ENCODE data around the gene ATXN10.

DNA sequence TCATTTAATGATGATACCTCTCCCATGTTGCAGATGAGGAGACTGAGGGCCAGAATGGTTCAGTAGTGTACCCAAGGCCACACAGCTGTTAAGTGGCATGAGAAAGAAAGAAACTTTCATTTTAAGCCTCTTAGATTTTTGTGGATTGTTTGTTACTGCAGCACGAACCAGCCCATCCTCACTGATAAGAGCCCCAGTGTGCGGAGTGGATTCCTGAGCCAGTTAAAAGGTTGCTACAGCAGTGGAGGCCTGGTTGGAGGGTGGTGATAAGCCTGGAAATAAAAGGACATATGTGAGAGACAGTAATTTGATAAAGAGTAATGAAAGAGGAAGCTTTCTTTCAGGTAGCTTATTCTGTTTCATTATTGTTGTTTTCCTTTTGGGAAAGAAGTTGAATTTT lies 89.0 kb downstream of the ATXN10 start:
- TF ChIP-seq, protein P1, sequence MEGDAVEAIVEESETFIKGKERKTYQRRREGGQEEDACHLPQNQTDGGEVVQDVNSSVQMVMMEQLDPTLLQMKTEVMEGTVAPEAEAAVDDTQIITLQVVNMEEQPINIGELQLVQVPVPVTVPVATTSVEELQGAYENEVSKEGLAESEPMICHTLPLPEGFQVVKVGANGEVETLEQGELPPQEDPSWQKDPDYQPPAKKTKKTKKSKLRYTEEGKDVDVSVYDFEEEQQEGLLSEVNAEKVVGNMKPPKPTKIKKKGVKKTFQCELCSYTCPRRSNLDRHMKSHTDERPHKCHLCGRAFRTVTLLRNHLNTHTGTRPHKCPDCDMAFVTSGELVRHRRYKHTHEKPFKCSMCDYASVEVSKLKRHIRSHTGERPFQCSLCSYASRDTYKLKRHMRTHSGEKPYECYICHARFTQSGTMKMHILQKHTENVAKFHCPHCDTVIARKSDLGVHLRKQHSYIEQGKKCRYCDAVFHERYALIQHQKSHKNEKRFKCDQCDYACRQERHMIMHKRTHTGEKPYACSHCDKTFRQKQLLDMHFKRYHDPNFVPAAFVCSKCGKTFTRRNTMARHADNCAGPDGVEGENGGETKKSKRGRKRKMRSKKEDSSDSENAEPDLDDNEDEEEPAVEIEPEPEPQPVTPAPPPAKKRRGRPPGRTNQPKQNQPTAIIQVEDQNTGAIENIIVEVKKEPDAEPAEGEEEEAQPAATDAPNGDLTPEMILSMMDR (IDR thresholded peaks at IDR 0.05; ENCODE audit: insufficient read depth, low read length, poor library complexity, severe bottlenecking) = no peak
- no peak for TF ChIP-seq EZH2phosphoT487 (conservative IDR thresholded peaks at IDR 0.05; ENCODE audit: low read length)
